Activated CD8-positive, alpha-beta memory T cell treated with anti-CD3 and anti-CD28 coated beads, Interleukin-2, amount 50 U/mL, for 4 hours (primary cell): ENCODE results near the gene ARHGAP15.

Experiments used
- DNase-seq: peaks from one replicate; pipeline ENCODE4 v3.0.0-alpha.2; 2020

The ARHGAP15 gene

GRCh38 chr2:143604566-143604959 lies 475.3 kb downstream of the ARHGAP15 start:
- no peak for DNase-seq

- DNase-seq: no peak
These were observed 478.2 kb downstream of the ARHGAP15 start for GRCh38 chr2:143607231-143608062.

- no peak for DNase-seq
These were observed 478.8 kb downstream of the ARHGAP15 start for GRCh38 chr2:143608063-143608423.

- DNase-seq: no peak
These were observed 479.5 kb downstream of the ARHGAP15 start for GRCh38 chr2:143608758-143609157.

- no peak for DNase-seq
These were observed 482.1 kb downstream of the ARHGAP15 start for GRCh38 chr2:143611336-143611735.

- DNase-seq: no peak
These were observed 486.3 kb downstream of the ARHGAP15 start for GRCh38 chr2:143615562-143615961.

- no peak for DNase-seq
These were observed 487.2 kb downstream of the ARHGAP15 start for GRCh38 chr2:143616452-143616851.

- no peak for DNase-seq
These were observed 488.7 kb downstream of the ARHGAP15 start for GRCh38 chr2:143617803-143618415.

GRCh38 chr2:143622106-143622505 lies 492.9 kb downstream of the ARHGAP15 start:
- no peak for DNase-seq

GRCh38 chr2:143623231-143623908 lies 494.2 kb downstream of the ARHGAP15 start:
- DNase-seq: no peak

- DNase-seq: no peak
These were observed 494.7 kb downstream of the ARHGAP15 start for GRCh38 chr2:143623909-143624260.

GRCh38 chr2:143629340-143629739 lies 500.1 kb downstream of the ARHGAP15 start:
- no peak for DNase-seq

GRCh38 chr2:143632751-143633374 lies 503.6 kb downstream of the ARHGAP15 start:
- DNase-seq: no peak

- DNase-seq: no peak
These were observed 504.2 kb downstream of the ARHGAP15 start for GRCh38 chr2:143633419-143633818.

- DNase-seq: no peak
These were observed 506.1 kb downstream of the ARHGAP15 start for GRCh38 chr2:143635302-143635701.

GRCh38 chr2:143635936-143636335 lies 506.7 kb downstream of the ARHGAP15 start:
- no peak for DNase-seq

- no peak for DNase-seq
These were observed 511.6 kb downstream of the ARHGAP15 start for GRCh38 chr2:143640826-143641225.

GRCh38 chr2:143645921-143646645 lies 516.9 kb downstream of the ARHGAP15 start:
- DNase-seq: no peak

GRCh38 chr2:143649226-143649740 lies 520.1 kb downstream of the ARHGAP15 start:
- no peak for DNase-seq

GRCh38 chr2:143652692-143653091 lies 523.5 kb downstream of the ARHGAP15 start:
- no peak for DNase-seq

- no peak for DNase-seq
These were observed 539.0 kb downstream of the ARHGAP15 start for GRCh38 chr2:143668234-143668633.

- no peak for DNase-seq
These were observed 544.8 kb downstream of the ARHGAP15 start for GRCh38 chr2:143674051-143674450.

- no peak for DNase-seq
These were observed 545.8 kb downstream of the ARHGAP15 start for GRCh38 chr2:143675021-143675420.
